ENCODE measurements around the gene PHC3. TPM values are rescaled to one million over a fixed set of nuclear protein-coding genes. Genes with fewer than 3 reads are reported as not detected.

Gene PHC3
- total and polyA plus RNA-seq, 2 of the 13 experiments (the other 11 are each of a cell fraction or from before 2014, with no cell fraction given), result 24.1 to 49.0 TPM

GRCh38 chr3:170178651-170179050 is 2.9 kb downstream of the PHC3 start (continued):
- no peak for TF ChIP-seq NFKBIZ (CRISPR knock-in tag; IDR thresholded peaks at IDR 0.05)
- TF ChIP-seq GABPA (IDR thresholded peaks at IDR 0.05; ENCODE audit: low read depth, low read length), result no peak
- TF ChIP-seq GABPA (CRISPR knock-in tag; IDR thresholded peaks at IDR 0.05; ENCODE audit: low read depth), result no peak
- no peak for TF ChIP-seq ZNF333 (CRISPR knock-in tag; IDR thresholded peaks at IDR 0.05; ENCODE audit: borderline replicate concordance)

GRCh38 chr3:170171563-170171962 is 10.0 kb downstream of the PHC3 start:
- DNase-seq (ENCODE audit: low spot score) (no peak), FAIRE-seq (no peak), ATAC-seq (no peak)
- H3K4me3 ChIP-seq (replicated peaks in 1 of 3; ENCODE audit: insufficient read depth in 1 of 3, low read depth in 2 of 3, low read length in 3 of 3), result no peak overlapping the region
- no peak overlapping the region for H3K9ac ChIP-seq (ENCODE audit: insufficient read depth, low read depth, low read length)
- H3K27me3 ChIP-seq (ENCODE audit: control insufficient read depth in 1 of 2, insufficient read depth in 2 of 2, low read length in 2 of 2), result no peaks in the 10 kb centered on the region
- 83% methylated on average over 1 of the region's 1 CpG for whole genome bisulfite sequencing (ENCODE audit: low lambda C conversion rate)
- ChIA-PET POLR2A (interaction anchor here (0.8 to 1.8 kb wide), 2 partner anchors 10 to 93 kb away, joined by 3 to 5 read pairs; partner anchors contain the start of gene PHC3), CTCF (ENCODE audit: low intra/inter-chr PET ratio, low total read pairs) (no interaction called here)
- TF ChIP-seq MXD1 (CRISPR knock-in tag; IDR thresholded peaks at IDR 0.05), result no peak
- no peaks in the 10 kb centered on the region for H4K20me1 ChIP-seq (ENCODE audit: insufficient read depth, low read length)
- intact Hi-C loops (cut with micrococcal nuclease; ENCODE audit: unreplicated experiment), result no loop called here
- no peaks in the 10 kb centered on the region for H3K4me1 ChIP-seq (ENCODE audit: insufficient read depth, low read length)
- no peaks in the 10 kb centered on the region for H3K9me3 ChIP-seq (ENCODE audit: low read length)
- peaks cover 6 to 65% of the 10 kb centered on the region in 2 experiments for H3K36me3 ChIP-seq (replicated peaks in 1 of 2; ENCODE audit: control insufficient read depth in 1 of 2, insufficient read depth in 2 of 2, low read length in 2 of 2)
- H3K27ac ChIP-seq (ENCODE audit: extremely low read length, insufficient read depth, low read length), result no peak overlapping the region
- peaks cover 19% of the 10 kb centered on the region for H3K79me2 ChIP-seq (ENCODE audit: insufficient read depth, low read length)
- no TSS peak for BruUV-seq (replicated peaks)
- H3K4me2 ChIP-seq (ENCODE audit: low read depth, low read length), result no peak overlapping the region
- in situ Hi-C loops (cut with HindIII; ENCODE audit: extremely low pct_ligation_motif_present, low pct_unique_long_range_greater_than_20kb), result no loop called here
- H2AFZ ChIP-seq (ENCODE audit: low read length), result no peak overlapping the region

GRCh38 chr3:170164717-170165116 is 16.8 kb downstream of the PHC3 start:
- WGBS (ENCODE audit: low lambda C conversion rate), result 100% methylated on average over 2 of the region's 2 CpGs
- DNase-seq (ENCODE audit: low spot score) (no peak), FAIRE-seq (no peak), ATAC-seq (no peak)
- Histone ChIP-seq H4K20me1 (ENCODE audit: insufficient read depth, low read length) (peaks cover 2% of the 10 kb centered on the region; the same call in 1 of the 2 replicates), H3K4me2 (ENCODE audit: low read depth, low read length) (no peak overlapping the region), H3K36me3 (replicated peaks in 1 of 2; ENCODE audit: control insufficient read depth in 1 of 2, insufficient read depth in 2 of 2, low read length in 2 of 2) (peaks cover 7 to 40% of the 10 kb centered on the region in 2 experiments), H3K27me3 (ENCODE audit: control insufficient read depth in 1 of 2, insufficient read depth in 2 of 2, low read length in 2 of 2) (no peaks in the 10 kb centered on the region), H3K27ac (ENCODE audit: extremely low read length, insufficient read depth, low read length) (no peak overlapping the region), H3K9me3 (ENCODE audit: low read length) (no peaks in the 10 kb centered on the region), H2AFZ (ENCODE audit: low read length) (no peak overlapping the region), H3K4me3 (replicated peaks in 1 of 3; ENCODE audit: insufficient read depth in 1 of 3, low read depth in 2 of 3, low read length in 3 of 3) (no peak overlapping the region), H3K9ac (ENCODE audit: insufficient read depth, low read depth, low read length) (no peak overlapping the region), H3K4me1 (ENCODE audit: insufficient read depth, low read length) (peaks cover 11% of the 10 kb centered on the region), H3K79me2 (ENCODE audit: insufficient read depth, low read length) (peaks cover 54% of the 10 kb centered on the region)
- no peak for TF ChIP-seq ZNF446 (CRISPR knock-in tag; IDR thresholded peaks at IDR 0.05)
- no peak for TF ChIP-seq STAT5B (CRISPR knock-in tag; IDR thresholded peaks at IDR 0.05)
- no peak for TF ChIP-seq TAF1 (CRISPR knock-in tag; IDR thresholded peaks at IDR 0.05)
- in situ Hi-C loops (cut with HindIII; ENCODE audit: extremely low pct_ligation_motif_present, low pct_unique_long_range_greater_than_20kb) (no loop called here), intact Hi-C loops (cut with micrococcal nuclease; ENCODE audit: unreplicated experiment) (no loop called here)
- BruUV-seq (replicated peaks), result no TSS peak
- ChIA-PET CTCF (ENCODE audit: low intra/inter-chr PET ratio, low total read pairs) (no interaction called here), POLR2A (no interaction called here)
